ENCODE data around the gene CAMTA1.

CAMTA1 gene

GRCh38 chr1:7346070-7346596, 560.9 kb downstream of the CAMTA1 start:
- DNase-seq (ENCODE audit: low read depth in 1 of 2, low spot score in 1 of 2): no peak
- no peak for TF ChIP-seq JUND (IDR thresholded peaks at IDR 0.05; ENCODE audit: low read depth)
- in situ Hi-C loops (cut with HindIII; ENCODE audit: low pct_unique_long_range_greater_than_20kb, low sequenced_read_pairs): no loop called here

- TF ChIP-seq JUND (IDR thresholded peaks at IDR 0.05; ENCODE audit: low read depth): no peak
- DNase-seq (ENCODE audit: low read depth in 1 of 2, low spot score in 1 of 2): no peak
- in situ Hi-C loops (cut with HindIII; ENCODE audit: low pct_unique_long_range_greater_than_20kb, low sequenced_read_pairs): no loop called here
These were observed 561.6 kb downstream of the CAMTA1 start for GRCh38 chr1:7346600-7347570.

- in situ Hi-C loops (cut with HindIII; ENCODE audit: low pct_unique_long_range_greater_than_20kb, low sequenced_read_pairs): no loop called here
These were observed 562.8 kb downstream of the CAMTA1 start for GRCh38 chr1:7348073-7348472.

DNA sequence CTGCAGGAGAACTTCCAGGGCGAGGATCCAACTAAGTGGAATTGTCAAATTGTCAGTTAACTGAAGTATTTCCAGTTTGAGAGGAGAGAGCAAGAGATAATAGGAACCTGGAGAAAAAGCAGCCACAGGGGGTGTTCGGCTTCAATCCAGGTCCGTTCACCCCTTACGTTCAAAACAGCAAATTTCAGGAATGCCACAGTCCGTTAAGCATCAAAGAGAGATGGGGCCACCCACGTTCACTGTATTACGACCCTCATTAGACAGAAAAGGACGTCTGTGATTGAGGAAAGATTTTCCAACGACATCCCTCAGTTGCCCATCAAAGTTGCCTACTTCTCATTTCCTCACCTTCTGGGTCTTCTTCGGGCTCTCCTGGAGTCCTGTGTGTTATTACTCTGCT, 563.3 kb downstream of the CAMTA1 start:
- no peak for TF ChIP-seq JUND (IDR thresholded peaks at IDR 0.05; ENCODE audit: low read depth)
- no peak for DNase-seq (ENCODE audit: low read depth in 1 of 2, low spot score in 1 of 2)
- in situ Hi-C loops (cut with HindIII; ENCODE audit: low pct_unique_long_range_greater_than_20kb, low sequenced_read_pairs): no loop called here

More at GRCh38 chr1:7348073-7348472, 562.8 kb downstream of the CAMTA1 start:
- DNase-seq (ENCODE audit: low read depth in 1 of 2, low spot score in 1 of 2): no peak
- TF ChIP-seq JUND (IDR thresholded peaks at IDR 0.05; ENCODE audit: low read depth): no peak

GRCh38 chr1:7350804-7351203, 565.5 kb downstream of the CAMTA1 start:
- in situ Hi-C loops (cut with HindIII; ENCODE audit: low pct_unique_long_range_greater_than_20kb, low sequenced_read_pairs): no loop called here
- no peak for TF ChIP-seq JUND (IDR thresholded peaks at IDR 0.05; ENCODE audit: low read depth)
- DNase-seq (ENCODE audit: low read depth in 1 of 2, low spot score in 1 of 2): no peak

DNA sequence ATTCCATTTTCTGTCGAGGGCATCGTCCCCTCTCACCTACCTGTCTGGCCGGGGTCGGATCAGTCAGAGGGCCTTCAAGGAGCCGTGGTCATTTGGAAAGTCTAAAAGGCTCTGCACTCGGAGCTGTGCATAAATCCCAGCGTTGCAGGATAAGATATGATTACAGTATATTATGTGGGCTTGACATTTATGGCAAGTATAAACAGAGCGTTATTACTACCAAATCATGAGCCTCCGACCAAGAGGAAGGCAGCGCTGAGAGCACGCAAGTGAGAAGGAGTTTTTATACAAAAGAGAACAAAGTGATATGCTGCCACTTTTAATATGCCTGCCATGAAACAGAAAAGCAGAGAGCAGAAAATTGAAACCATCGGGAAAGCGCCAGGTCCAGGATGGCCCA, 566.4 kb downstream of the CAMTA1 start:
- no peak for DNase-seq (ENCODE audit: low read depth in 1 of 2, low spot score in 1 of 2)
- in situ Hi-C loops (cut with HindIII; ENCODE audit: low pct_unique_long_range_greater_than_20kb, low sequenced_read_pairs): no loop called here
- TF ChIP-seq JUND (IDR thresholded peaks at IDR 0.05; ENCODE audit: low read depth): no peak

DNA sequence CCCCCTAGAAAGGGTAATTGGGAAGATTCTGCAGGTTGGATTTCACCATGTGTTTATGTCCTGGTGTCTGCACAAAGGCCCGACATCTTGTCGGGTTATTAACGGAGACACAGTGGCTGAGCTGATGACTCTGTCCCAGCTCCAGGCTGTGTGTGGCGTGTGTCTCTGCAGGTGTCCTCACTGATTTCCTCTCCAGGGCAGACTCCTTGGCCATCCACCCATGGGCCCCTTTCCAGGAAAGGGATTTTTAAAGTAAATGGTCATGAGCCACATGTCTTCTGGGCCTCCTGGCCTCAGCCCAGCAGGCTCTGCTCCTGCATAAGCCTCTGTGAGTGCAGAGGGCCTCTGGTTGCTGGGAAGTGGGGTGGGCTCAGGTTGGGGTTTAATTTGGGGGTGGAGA, 567.1 kb downstream of the CAMTA1 start:
- DNase-seq (ENCODE audit: low read depth in 1 of 2, low spot score in 1 of 2): no peak
- in situ Hi-C loops (cut with HindIII; ENCODE audit: low pct_unique_long_range_greater_than_20kb, low sequenced_read_pairs): no loop called here
- TF ChIP-seq JUND (IDR thresholded peaks at IDR 0.05; ENCODE audit: low read depth): no peak

GRCh38 chr1:7352974-7353373, 567.7 kb downstream of the CAMTA1 start:
- in situ Hi-C loops (cut with HindIII; ENCODE audit: low pct_unique_long_range_greater_than_20kb, low sequenced_read_pairs): no loop called here
- TF ChIP-seq JUND (IDR thresholded peaks at IDR 0.05; ENCODE audit: low read depth): no peak
- DNase-seq (ENCODE audit: low read depth in 1 of 2, low spot score in 1 of 2): no peak

DNA sequence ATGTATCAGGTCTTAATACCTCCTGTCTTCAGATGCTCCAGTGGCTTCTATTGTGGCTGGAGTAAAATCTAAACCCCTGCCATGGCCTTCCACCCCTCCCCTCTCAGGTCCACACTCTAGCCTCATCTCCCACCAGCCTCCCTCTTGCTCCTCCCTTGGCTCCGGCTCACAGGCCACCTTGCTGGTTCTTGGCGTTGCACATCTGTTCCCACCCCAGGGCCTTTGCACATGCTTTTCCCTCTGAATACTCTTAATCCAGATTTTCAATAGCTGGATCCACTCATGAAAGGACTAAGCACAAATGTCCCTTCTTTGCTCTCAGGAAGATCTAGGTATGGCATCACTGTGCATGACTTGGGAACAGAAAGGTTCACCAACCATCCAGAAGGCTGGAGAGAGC, 570.4 kb downstream of the CAMTA1 start:
- no peak for DNase-seq (ENCODE audit: low read depth in 1 of 2, low spot score in 1 of 2)
- TF ChIP-seq JUND (IDR thresholded peaks at IDR 0.05; ENCODE audit: low read depth): no peak
- in situ Hi-C loops (cut with HindIII; ENCODE audit: low pct_unique_long_range_greater_than_20kb, low sequenced_read_pairs): no loop called here

DNA sequence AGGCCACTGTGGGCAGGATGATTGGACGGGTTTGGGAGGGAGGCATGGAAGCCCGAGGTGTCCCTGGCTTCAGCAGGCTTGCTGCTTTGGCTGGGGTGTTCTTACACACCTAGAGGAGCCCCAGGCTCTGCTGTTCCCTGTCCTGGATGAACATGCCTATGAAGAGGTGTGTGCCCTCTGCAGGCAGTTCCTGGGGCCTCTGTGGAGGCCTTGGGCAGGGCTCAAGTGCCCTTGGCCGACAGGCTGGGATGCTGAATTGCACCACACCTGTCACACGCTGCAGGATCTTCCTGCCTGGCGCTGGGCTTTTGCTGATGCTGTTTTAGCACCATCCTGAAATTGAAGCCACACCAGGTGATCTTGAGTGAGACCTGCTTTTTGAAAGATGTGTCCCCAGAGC, 570.8 kb downstream of the CAMTA1 start:
- in situ Hi-C loops (cut with HindIII; ENCODE audit: low pct_unique_long_range_greater_than_20kb, low sequenced_read_pairs): no loop called here
- no peak for DNase-seq (ENCODE audit: low read depth in 1 of 2, low spot score in 1 of 2)
- TF ChIP-seq JUND (IDR thresholded peaks at IDR 0.05; ENCODE audit: low read depth): no peak

DNA sequence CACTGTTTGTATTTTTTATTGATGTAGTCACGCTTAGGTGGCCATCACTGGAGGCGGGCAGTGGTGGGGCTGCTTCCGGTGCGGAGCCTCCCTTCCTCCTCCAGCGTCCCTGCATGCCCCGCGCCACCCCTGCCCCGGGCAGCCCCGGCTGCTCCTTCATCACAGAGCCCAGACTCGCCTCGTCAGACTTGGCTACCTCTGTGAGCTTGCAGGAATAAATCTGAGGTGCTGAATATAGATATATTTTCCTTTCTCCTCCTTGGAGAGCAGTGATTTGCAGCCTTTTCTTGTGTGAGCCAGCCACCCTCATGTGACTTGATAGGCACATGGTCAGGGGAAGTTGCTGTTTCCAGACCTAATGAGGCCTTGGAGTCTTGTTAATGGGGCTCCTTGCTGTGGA, 573.2 kb downstream of the CAMTA1 start:
- DNase-seq (ENCODE audit: low read depth in 1 of 2, low spot score in 1 of 2): no peak
- no peak for TF ChIP-seq JUND (IDR thresholded peaks at IDR 0.05; ENCODE audit: low read depth)
- in situ Hi-C loops (cut with HindIII; ENCODE audit: low pct_unique_long_range_greater_than_20kb, low sequenced_read_pairs): no loop called here

DNA sequence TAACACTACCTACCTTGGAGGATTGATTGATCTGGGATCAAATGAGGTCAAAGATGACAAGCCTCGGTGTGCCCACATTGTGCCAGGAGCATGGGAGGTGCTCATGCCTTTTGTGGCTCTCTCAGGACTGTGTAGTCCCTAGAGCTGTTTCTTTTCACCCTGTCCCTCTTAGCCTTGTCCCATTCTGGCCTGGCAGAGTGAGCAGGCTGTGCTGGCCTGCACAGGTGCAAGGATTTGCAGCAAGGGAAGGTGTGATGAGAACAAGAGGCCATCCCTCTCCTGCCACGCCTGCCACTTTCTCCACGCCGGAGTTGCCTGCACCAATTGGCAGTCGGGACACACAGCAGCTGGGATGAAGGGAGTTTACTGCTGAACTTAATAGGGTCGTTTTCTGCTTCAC, 575.3 kb downstream of the CAMTA1 start:
- no peak for DNase-seq (ENCODE audit: low read depth in 1 of 2, low spot score in 1 of 2)
- TF ChIP-seq JUND (IDR thresholded peaks at IDR 0.05; ENCODE audit: low read depth): no peak
- in situ Hi-C loops (cut with HindIII; ENCODE audit: low pct_unique_long_range_greater_than_20kb, low sequenced_read_pairs): no loop called here

GRCh38 chr1:7362947-7363346, 577.7 kb downstream of the CAMTA1 start:
- DNase-seq (ENCODE audit: low read depth in 1 of 2, low spot score in 1 of 2): no peak
- in situ Hi-C loops (cut with HindIII; ENCODE audit: low pct_unique_long_range_greater_than_20kb, low sequenced_read_pairs): no loop called here
- TF ChIP-seq JUND (IDR thresholded peaks at IDR 0.05; ENCODE audit: low read depth): no peak
